T-helper 1 cell (primary cell): ENCODE data around the gene CUBN.
A peak's percentile ranks its signal among the peaks of the same experiment; 100 is the strongest.

Experiments
- DNase-seq, 5 donors: peaks; one replicate each; pipeline ENCODE4 v3.0.0-alpha.2; 2012 to 2020

The CUBN gene

GRCh38 chr10:16984242-16984641 lies 145.4 kb downstream of the CUBN start:
- no peak for DNase-seq

- DNase-seq, result peak in 1 of 5 donors; percentile 8
These were observed 152.8 kb downstream of the CUBN start for GRCh38 chr10:16976803-16977202.

GRCh38 chr10:16975188-16975587 lies 154.4 kb downstream of the CUBN start:
- no peak for DNase-seq

GRCh38 chr10:16968416-16969041 lies 161.1 kb downstream of the CUBN start:
- DNase-seq, result no peak

DNA sequence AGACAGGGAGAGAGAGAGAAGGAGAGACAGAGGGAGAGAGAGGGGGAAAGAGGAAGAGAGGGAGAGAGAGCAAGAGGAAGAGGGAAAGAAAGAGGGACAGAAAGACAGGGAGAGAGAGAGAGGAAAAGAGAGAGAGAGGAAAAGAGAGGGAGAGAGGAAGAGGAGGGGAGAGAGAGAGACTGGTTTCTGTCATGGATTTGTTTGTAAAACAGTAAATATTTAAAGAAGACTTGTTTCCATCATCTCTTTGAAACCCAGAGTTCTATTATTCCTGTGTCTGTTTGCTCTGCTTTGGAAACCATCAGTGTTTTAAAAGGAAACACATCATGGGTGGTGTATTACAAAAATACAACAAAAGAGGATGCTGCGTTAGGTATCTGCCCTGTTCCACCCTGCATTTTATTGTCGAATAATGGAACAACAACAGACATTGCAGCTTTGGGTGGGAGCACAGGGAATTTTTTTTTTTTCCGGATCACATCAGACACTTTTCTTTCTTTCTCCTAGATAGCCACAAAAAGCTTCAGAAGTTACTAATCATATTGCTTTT lies 161.7 kb downstream of the CUBN start:
- no peak for DNase-seq

- DNase-seq, result peak in 1 of 5 donors; percentile 48
These were observed 162.4 kb downstream of the CUBN start for GRCh38 chr10:16966991-16967865.

DNA sequence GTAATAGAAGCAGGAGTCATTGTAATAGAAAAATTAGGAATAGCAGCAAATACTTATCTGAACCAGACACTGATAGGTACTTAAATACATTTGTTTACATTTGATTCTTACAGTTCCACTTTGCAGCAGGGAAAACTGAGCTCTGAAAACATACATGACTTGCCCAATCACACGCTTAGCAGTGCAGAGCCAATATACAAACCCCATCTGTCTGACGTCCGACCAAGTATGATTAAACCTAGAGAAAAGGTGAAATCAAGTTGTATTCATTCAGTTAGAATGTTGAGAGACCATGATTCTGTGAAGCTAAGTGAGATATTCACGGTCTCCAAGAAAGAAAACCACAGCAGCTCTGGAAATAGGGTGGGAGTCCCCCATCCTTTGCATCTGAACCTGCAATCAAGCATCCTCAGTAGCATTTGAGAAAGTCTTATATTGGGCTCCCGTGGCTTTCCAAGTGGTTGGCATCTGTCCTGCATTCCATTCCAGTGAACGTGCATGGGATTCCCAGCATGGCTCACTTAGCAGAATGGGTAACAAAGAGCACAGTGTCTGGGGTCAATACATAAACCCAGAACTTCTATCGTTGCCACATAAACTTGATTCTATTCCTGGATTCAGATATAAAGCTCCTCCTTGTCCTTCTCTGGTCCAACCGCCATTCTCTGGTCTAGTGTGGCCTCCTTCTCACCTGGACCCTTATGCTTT lies 163.7 kb downstream of the CUBN start:
- no peak for DNase-seq

GRCh38 chr10:16965344-16965616 lies 164.3 kb downstream of the CUBN start:
- DNase-seq, result no peak

- DNase-seq, result no peak
These were observed 164.9 kb downstream of the CUBN start for GRCh38 chr10:16964576-16965343.

- no peak for DNase-seq
These were observed 169.1 kb downstream of the CUBN start for GRCh38 chr10:16960551-16960950.

DNA sequence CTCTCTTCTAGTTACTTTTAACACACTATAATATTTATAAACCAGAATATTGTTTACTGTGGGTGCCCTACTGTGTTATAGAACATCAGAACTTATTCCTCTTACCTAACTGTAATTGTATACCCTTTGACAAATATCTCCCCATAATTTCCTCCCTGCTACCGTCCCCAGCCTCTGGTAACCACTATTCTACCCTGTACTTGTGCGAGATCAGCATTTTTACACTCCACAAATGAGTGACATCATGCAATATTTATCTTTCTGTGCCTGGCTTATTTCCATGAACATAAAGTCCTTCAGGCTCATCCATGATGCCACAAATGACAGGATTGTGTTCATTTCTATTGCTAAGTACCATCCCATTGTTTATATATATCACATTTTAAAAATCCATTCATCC lies 172.6 kb downstream of the CUBN start:
- no peak for DNase-seq

DNA sequence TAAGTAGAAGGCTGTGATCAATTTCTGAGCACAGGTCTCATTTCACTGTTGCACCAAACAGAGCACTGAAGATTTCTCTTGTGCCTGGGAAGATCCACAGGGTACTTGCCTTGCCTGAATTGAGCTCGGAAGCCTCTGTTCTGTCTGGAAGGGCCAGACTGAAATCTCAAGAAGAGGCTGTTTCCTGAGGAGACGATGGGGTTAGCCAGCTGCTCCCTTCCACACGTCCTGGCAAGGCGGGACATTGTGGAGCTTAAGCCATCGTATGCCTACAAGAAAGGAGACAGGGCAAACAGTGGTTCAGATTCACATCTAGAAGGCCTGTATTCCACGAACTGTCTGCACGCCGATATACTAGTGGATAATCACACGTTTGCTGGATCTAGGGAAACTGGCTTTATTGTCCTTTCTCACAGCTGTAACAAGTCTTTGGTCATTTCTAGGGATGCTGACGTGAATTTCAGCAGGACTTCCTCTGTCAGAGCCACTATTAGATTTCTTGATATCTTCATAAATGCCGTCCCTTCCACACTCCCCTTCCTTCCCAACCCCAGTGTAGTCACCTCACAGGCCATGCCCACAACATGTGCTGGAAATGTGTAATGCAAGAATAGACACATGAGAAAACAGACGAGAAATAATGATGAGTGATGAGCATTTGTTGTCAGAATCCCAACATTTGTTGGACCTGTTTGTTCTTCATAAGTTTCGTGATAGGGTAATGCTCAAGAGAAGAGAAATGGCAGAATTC lies 175.2 kb downstream of the CUBN start:
- no peak for DNase-seq

- no peak for DNase-seq
These were observed 176.3 kb downstream of the CUBN start for GRCh38 chr10:16953270-16953669.

GRCh38 chr10:16952610-16953009 lies 177.0 kb downstream of the CUBN start:
- no peak for DNase-seq

- DNase-seq, result no peak
These were observed 177.5 kb downstream of the CUBN start for GRCh38 chr10:16952080-16952479.

DNA sequence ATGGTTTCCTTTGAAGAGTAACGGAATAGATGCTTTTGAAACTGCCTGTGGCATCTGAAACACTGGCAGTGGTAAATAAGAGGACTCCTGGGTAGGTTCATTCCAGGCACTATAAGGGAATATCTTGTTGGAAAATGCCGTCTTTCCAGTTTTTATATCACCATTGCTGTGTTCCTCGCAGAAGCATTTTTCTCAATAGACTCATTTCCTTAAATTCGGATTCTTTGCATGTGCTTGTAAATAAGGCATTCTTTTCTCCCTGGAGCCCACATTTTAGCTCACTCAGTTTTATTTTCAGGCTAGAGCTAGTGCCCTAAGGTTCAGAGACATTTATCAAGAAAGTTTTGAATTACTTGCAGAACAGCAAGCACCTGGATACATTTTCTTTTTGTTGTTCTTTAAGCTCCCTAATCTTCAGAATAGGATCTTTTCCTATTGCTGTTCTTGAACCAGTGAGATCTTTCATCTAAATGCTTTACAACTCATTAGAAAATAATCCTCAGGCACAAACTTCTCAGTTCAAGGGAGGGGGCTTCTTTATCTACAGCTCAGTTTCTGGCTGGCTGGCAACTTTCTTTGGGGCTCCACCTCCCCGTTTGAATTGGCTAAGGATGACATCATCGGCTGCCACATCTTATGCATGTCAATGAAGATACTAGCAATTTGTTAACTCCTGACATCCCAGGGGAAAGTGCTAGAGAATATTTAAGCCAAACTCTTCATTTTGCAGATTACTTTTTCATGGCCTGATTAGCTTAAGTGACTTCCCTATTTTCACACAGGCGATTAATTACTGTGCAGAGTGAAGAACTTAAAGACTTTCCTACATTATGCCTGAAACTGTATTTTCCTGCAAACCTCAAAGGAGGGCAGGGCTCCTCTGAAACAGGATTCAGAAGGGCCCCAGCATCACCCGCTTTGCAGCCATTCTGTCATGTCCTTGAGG lies 178.7 kb downstream of the CUBN start:
- DNase-seq, result no peak

GRCh38 chr10:16949816-16950215 lies 179.8 kb downstream of the CUBN start:
- no peak for DNase-seq

DNA sequence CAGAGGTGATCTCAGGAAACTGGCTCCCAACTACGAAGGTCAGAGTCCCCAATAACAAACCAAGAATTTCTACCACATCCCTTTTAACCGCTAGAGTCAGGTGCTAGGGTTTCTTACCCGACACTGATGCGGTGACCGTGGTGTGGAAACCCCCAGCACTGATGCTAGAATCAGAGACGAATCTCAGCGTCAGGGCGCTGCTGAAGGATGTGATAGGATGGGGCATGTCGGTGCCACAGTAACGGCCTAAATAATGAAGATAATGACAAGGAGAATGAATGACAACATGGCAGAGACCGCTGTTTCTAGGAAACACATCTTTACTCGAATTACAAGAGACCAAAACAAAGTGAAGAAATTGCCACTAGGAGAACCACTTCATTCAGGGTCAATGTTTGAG lies 181.2 kb downstream of the CUBN start:
- DNase-seq, result peak in 4 of 5 donors; percentile 5 to 28 (median 14)

- DNase-seq, result no peak
These were observed 182.5 kb downstream of the CUBN start for GRCh38 chr10:16947069-16947468.

DNA sequence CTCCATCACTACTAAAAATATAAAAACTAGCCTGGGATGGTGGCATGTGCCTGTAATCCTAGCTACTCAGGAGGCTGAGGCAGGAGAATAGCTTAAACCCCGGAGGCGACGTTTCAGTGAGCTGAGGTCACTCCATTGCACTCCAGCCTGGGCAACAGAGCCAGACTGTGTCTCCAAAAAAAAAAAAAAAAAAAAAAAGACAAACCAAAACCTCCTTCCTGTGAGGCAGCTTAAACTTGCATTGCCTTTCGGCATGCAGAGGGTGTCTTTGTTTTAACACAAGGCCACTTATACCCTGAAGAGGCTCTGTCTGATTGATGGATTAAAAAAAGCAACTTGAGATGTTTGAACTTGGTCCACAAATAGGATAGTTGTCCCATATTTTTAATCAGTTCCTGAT lies 184.0 kb downstream of the CUBN start:
- no peak for DNase-seq

GRCh38 chr10:16944986-16945385 lies 184.6 kb downstream of the CUBN start:
- no peak for DNase-seq
